Activated T-cell treated with anti-CD3 and anti-CD28 coated beads, Interleukin-2, amount 50 U/mL, for 1 hour (primary cell): Measurements from ENCODE around the gene MUC5AC.

Source experiments
- DNase-seq: peaks from one replicate; pipeline ENCODE4 v3.0.0-alpha.2; 2020

The MUC5AC gene

DNA sequence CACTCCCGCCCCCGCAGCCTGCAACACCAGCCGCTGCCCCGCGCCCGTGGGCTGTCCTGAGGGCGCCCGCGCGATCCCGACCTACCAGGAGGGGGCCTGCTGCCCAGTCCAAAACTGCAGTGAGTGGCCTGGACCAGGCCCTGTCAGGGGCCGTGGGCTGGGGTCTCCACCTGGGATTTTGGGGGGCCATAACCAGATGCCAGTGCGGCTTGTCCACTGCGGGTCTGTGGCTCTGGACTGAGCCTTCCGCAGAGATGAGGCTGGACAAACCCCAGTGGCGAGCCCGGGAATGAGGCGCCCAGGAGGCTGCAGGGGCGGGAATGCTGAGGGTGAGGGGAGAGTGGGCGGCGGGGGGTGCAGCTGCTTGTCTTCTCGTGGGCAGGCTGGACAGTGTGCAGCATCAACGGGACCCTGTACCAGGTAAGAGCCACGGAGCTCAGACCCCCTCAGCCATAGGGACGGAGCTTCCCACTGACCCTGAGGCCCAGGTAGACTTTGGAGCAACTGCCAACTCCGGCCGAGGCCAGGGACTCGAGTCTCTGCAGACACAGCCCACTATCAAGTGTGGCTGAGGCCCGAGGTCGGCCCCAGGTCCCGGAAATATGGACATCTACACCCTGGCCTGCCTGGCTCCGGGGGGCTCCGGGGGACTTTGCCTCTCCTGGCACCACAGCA lies 40.3 kb downstream of the MUC5AC start:
- DNase-seq, result no peak

DNA sequence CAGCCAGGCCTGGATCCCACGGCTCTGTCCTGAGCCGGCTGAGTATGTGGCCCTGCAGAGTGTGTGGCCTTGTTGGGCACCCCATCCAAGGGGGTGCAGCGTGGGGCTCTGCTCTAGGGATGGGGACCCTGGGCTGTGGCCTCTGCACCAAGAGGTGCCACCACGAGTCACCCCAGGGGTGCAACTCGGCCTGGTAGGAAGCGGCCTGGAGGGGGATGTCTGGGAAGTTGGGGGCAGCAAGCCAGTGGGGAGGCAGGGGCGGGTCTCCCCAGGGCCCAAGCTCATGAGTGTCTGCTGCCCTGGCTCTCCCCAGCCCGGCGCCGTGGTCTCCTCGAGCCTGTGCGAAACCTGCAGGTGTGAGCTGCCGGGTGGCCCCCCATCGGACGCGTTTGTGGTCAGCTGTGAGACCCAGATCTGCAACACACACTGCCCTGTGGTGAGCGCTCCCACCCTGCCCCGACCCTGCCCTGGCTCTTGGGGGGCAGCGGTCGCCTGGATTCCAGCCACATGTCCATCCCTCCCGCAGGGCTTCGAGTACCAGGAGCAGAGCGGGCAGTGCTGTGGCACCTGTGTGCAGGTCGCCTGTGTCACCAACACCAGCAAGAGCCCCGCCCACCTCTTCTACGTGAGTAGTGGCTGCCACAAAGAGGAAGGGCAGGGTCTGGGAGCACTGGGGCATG lies 40.9 kb downstream of the MUC5AC start:
- DNase-seq, result no peak

DNA sequence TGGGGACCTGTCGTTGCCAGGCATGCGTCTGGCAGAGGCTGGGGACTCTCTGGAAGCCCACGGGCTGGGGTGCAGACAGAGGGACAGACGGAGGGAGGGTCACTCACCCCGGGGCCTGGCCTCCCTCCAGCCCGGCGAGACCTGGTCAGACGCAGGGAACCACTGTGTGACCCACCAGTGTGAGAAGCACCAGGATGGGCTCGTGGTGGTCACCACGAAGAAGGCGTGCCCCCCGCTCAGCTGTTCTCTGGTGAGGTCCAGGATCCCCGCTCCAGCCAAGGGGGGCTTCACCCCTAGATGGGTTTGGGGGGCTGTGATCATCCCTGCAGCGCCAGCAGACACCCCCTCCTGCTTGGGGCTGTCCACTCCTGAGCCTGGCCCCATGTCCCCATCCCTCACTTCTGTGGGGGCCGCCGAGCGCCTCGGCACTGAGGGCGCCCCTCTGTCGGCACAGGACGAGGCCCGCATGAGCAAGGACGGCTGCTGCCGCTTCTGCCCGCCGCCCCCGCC lies 41.5 kb downstream of the MUC5AC start:
- no peak for DNase-seq

DNA sequence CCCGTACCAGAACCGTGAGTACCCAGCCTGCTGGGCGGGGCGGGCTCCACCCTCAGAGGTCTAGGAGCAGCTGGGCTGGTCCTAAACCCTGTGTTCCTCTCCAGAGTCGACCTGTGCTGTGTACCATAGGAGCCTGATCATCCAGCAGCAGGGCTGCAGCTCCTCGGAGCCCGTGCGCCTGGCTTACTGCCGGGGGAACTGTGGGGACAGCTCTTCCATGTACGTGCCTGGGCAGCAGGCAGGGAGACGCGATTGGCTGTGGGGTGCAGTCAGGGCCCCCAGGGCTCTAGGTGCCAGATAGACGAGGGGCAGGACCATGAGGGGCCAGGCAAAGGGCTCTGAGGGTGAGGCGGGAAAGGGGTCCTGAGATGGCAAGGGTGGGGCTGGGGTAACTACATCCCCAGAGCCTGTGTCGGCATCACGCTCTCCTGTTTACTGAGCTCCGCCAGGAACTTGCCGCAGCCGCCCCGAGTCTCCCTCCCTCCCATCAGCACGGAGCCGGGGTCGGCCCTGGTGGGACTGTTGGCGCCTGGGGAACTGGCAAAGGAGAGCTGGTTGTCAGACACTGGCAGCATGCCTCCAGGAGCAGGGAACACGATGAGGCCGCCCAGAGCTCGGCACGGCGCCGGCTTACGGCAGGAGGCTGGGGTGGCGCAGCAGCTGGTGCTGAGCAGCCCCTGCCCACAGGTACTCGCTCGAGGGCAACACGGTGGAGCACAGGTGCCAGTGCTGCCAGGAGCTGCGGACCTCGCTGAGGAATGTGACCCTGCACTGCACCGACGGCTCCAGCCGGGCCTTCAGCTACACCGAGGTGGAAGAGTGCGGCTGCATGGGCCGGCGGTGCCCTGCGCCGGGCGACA lies 42.2 kb downstream of the MUC5AC start:
- no peak for DNase-seq

DNA sequence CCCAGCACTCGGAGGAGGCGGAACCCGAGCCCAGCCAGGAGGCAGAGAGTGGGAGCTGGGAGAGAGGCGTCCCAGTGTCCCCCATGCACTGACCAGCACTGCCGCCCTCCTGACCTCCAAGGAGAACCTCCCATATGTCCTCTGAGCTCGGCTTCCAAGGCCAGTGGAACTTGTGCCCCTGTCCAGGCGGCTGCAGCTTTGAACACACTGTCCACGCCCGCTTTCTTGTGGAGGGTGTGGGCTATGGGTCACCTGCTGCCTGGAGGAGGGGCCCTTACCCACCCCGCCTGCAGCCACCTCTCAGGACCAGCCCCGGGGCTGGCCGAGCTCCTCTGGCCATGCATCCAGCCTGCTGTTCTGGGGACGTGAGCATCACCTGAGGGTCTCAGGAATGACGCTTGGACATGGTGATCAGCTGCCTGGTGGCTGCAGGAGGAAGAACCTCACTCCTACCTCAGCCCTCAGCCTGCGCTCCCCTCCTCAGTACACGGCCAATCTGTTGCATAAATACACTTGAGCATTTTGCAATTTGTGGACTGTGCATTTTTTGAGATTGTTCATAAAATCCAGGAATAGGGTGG lies 42.9 kb downstream of the MUC5AC start:
- DNase-seq, result no peak

DNA sequence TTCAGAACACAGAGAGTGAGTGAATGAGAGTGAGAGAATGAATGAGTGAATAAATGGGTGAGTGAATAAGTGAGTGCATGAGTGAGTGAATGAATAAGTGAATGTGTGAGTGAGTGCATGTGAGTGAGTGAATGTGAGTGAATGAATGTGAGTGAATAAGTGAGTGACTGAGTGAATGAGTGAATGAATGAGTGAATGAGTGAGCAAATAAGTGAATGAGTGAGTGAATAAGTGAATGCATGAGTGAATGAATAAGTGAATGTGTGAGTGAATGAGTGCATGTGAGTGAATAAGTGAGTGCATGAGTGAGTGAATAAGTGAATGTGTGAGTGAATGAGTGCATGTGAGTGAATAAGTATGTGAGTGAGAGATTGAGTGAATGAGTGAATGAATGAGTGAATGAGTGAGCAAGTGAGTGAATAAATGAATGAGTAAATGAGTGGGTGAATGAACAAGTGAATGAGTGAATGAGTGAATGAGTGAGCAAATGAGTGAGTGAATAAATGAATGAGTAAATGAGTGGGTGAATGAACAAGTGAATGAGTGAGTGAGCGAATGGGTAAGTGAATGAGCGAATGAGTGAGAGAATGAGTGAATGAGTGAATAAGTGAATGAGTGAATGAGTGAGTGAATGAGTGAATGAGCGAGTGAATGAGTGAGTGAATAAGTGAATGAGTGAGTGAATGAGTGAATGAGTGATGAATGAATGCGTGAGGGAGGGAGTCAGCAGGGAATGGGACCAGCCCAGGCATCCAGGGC lies 43.8 kb downstream of the MUC5AC start:
- no peak for DNase-seq

DNA sequence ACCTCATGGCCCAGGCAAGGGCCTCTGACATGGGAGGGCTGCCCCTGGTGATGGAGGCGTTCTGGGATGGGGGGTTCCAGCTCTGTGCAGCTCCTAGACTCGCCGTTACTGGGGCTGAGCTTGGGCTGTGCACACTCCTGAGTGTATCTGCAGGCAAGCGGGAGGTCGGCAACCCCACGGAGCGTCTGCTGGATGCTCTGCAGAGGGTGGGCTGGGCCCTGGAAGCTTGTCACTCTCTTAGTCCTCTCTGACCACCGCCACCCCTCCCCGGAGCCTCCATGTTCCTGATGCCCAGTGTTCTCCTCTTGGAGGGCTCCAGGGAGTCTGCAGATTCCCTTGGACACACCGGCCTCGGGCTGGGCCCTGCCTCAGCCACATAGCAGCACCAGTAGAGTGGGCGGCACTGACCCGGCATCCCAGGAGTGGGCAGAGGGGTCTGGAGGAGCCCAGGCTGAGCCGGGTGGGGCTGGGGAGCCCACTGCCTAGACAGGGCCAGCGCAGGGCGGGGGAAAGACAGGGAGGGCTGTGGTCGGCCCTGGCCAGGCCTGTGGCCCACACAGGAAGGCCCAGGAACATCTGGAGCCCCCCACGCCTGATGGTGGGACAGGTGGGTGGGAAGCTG lies 44.5 kb downstream of the MUC5AC start:
- no peak for DNase-seq

DNA sequence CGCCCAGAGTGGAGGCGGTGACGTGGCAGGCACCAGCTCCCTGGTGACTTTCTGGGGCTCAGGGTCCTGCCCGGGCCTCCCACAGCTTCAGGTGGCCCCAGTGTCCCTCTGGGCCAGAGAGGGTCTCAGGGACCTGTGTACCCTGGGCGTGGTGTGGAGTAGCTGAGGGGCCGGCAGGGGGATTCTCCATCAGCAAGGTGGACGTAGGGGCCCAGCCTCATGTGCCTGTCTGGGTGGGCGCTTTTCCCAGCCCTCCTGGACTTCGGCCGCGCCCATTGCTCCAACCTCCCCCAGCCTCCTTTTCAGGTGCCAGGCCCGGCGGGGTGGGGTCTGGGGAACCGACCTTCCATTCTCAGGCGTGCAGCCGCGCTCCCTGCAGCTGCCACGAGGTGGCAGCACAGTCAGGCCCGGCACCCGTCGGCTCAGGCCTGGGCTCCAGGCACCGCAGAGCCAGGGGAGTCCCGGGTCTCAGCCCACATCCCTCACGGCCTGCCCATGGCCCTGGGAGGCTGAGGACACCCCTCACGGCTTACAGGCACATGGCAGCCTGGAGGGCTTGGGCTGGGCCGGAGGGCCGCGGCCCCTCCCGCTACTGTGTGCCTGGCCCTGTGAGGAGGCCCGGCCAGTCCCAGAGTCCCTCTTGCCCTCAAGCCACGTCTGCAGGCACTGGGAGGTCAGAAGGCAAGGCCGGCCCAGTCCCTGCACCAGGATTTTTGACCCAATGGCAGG lies 45.2 kb downstream of the MUC5AC start:
- peak; percentile 76 for DNase-seq

DNA sequence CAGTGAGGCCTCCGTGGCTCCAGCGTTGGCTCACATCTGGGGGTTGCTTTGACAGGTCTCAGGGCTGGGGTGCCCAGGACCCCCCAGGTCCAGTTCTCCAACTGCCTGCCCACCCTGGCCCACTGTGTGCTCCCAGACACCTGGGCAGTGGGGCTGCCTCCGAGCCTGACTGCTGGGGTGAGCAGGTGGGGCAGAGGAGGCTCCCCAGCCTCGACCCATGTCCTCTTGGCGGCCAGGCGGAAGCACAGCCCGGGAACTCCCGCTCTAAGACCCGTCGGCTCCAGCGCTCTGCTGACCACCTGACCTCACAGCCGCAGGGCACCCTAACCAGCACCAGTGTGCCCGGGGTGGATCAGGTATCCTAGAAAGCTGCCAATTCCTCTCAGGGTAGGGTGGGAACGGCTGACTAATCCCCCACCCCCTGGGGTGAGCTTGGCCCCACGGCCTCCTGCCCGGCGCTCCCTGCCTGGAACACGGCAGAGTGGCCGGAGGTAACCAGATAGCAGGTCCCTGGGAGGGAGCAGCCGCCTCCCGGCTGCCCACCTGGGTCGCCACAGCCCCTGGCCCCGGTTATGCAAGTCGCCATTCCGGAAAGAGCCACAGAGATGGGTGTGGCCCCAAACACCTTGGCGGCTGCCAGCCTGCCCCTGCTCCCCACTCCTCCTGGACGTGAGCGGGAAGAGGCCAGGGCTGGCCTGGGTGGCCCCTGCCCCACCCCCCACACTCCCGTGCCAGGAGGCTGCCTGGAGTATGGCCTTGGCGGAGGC lies 45.9 kb downstream of the MUC5AC start:
- no peak for DNase-seq

DNA sequence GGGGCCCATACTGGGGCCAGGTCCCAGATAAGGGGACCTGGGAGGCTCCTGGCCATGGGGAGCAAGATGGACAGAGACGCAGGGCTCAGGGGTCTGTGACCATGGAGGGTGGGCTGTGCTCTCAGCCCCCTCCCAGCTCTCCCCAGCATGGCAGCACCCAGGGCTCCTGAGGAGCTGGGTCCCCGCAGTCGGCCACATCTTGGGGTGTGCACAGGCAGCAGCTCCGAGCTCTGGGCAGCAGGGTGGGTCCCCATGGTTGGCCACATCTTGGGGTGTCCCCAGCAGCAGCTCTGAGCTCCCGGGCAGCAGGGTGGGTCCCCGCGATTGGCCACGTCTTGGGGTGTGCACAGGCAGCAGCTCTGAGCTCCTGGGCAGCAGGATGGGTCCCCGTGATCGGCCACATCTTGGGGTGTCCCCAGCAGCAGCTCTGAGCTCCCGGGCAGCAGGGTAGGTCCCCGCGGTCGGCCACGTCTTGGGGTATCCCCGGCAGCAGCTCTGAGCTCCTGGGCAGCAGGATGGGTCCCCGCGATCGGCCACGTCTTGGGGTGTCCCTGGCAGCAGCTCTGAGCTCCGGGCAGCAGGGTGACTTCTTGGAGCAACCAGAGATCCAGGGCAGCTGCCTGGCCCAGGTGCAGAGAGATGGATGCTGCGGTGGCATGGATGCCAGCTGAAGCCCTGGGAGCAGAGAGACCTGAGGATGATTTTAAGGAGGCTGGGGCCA lies 46.8 kb downstream of the MUC5AC start:
- DNase-seq, result no peak

DNA sequence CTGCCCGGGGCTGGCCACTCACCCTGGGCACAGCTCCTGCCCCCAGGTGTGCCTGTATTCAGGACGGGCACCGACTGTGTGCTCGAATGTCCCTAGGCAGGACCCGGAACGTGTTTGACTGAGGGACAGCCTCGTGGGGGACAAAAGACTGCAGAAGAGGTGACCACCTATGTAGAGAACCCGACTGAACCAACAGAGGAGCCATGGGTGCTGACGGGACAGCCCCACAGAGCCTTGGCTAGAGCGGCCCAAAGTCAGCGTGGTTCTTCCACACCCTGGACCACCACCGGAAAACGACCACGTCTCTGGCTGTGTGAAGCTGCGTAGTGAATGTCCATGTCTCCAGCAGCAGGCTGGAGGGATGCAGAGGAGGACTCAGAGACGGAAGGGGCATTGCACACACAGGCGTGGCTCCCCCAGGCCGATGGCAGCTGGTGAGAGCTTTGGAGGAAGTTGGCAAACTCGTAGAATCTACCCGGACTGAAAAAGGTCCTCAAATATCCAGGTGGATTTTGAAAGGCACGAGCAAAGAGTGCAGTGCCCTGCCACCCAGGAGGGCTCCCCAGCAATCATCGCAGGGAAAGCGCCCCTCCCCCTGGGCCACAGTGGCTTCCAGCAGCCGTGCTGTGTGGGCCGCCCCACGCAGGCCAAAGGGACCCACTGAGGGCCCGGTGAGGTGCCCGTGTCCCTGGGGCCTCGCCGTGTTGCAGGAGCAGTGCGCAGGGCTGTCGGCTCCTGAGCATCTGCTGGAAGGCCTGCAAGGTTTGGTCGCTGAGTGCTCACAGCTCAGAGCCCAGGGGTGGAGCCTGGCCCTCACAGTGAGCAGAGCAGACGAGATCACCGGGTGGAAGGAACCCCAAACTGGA lies 47.6 kb downstream of the MUC5AC start:
- no peak for DNase-seq

DNA sequence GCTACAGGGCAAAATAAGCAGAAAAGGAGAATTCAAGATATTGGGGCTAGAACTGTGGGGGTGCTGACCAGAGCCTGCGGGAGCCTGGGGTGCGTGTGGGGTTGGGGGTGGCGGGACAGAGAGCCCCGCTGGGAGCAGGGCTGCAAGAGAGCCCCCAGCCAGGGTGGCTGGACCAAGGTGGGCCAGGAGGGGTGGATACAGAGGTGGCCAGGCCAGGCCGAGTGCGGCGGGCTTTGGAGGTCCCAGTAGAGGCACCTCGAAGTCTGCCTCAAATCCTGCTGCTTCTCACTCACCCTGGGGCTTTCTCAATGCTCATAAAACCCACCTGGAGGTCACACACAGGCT lies 48.2 kb downstream of the MUC5AC start:
- no peak for DNase-seq

DNA sequence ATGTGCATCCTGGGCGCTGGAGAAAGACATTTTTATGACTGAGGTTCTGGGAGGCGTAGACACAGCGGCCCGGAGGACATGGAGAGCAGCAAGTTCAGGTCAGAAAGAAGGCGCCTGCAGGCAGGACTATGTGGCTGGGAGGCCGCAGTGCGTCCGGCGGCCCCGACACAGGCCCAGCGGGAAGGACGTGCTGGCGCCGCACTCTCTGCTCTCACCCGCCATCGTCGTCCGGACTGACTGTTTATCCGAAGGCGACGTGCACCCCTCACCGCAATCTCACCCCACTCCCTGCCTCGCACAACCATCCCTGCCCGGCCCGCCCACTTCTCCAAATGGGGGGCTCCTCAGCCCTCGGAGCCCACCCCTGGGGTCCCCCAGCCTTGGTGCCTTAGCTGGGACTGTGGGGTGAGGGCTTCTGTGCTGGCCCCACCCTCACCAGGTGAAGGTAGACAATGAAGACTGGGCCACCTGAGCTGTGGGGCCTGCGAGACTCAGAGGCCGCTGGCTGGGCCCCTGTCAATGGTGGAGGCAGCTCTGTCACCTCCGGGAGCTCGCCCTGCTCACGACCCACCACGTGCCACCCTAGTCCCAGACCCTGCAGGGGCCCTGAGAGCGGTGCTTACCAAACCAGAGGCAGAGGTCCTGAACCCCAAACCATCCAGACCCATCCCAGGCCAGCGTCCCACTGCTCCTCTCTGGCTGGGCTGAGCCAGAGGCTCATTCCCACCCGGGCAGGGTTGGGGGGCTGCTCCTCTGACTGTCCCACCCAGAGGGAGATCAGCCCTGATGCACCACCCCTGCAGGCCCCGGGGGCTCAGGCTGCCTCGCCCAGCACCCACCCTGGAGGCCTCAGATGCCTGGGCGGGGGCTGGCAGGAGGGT lies 48.9 kb downstream of the MUC5AC start:
- DNase-seq, result no peak

DNA sequence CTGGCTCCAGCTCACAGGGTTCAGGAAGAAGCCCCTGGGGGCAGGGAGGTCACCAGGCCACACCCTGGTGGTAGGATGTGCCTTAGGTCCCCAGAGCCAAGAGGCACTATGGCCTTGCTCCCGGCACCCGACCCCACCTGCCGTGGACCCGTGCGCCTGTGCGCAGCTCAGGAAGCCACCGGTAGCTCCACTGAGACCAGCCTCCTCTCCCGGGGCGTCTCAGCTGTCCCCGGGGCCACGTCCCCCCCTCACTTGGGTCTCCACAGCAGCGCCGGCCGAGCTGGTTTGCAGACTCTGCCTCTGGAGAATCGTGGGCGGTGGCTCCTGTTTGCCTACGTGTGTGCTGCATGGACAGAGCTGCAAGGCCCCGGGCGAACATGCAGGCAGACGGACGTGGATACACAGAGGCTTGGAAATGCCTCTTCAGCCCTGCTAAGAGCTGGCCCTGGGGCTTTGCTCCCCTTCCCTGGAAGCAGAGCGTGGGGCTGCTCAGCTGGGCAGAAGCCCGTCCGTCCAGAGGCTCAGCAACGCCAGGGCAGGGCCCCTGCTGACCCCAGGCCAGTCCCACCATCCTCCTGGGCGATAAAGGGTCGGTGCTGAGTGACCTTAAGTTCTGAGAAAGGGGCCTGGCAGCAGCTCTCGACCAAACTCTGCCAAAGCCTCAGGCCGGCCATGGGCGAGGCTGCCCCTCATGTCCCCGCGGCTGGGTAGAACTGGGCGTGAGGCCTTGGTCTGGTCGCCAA lies 49.8 kb downstream of the MUC5AC start:
- DNase-seq, result no peak

DNA sequence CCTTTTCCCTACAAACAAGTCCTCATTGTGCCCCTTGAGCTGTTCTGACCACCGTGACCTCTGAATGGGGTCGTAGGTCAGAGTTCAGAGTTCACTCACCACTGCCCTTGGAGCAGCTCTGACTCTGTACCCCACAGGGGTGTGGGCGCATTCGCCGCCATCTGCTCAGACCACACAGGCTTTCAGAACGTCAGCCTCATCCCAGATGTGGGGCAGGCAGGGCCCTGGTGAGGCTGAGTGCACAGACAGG lies 50.3 kb downstream of the MUC5AC start:
- DNase-seq, result no peak

DNA sequence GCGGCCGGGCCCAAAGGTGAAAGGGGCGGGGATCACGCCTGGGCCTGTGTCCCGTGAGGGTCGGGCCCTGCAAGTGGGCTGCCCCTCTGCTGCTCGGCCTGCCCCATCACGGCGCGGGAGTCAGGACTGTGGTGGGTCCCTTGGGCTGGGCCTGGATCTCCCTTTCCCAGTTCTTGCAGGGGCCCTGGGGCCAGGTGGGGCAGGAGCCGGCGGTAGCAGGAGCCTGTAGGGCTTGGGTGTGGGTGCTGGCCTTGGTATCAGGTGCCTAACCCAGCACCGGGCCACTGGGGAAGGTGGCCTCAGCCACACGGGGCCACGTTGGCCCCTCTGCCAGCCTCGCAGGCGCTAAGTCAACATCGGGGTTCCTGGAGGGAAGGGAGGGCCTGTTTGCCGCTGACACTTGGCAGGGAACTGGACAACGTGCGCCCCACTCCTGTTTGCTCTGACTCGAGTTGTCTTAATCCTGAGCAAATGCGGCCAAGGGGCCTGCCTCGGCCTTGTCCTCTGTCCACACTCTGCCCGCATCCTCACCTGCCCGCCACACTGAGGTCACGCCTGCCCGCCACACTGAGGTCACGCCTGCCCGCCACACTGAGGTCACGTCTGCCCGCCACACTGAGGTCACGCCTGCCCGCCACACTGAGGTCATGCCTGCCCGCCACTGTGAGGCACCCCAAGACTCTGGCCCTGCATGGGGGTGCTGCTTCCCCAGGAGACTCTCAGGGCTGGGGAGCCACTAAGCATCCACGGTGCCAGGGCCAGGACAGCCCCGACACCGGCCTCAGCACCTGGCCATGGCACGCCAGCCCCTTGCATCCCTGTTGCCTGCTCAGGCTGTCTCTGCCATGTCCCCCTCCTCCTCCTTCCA lies 50.9 kb downstream of the MUC5AC start:
- DNase-seq, result no peak
